Occipital lobe (tissue), 2 donors: ENCODE measurements around the gene DPM1. TPM values are rescaled to one million over a fixed set of nuclear protein-coding genes. Genes with fewer than 3 reads are reported as not detected.
"Not testable (repeated sequence)": the region's sequence is repeated elsewhere in the genome, so short reads cannot be mapped to it uniquely, and the experiment has no call there.

Experiments used
- DNase-seq: peaks from one replicate; lab custom pipeline; 2025; lab: John Stamatoyannopoulos, UW
- total RNA-seq: library from RNA; depleted of rRNA; stranded (reverse); fragments of >200 nt; gene quantifications from one replicate; pipeline ENCODE4 v1.2.3, GENCODE V29; 2014

Gene DPM1
- total RNA-seq, 1 donor from 2014 or later: 42.6 TPM

GRCh38 chr20:50980071-50980681, 21.8 kb upstream of the DPM1 start:
- no peak for DNase-seq

GRCh38 chr20:50978533-50978932, 20.2 kb upstream of the DPM1 start:
- DNase-seq: not testable (repeated sequence)

- no peak for DNase-seq
Observed at GRCh38 chr20:50977066-50978021, 19.0 kb upstream of the DPM1 start.

- DNase-seq: no peak
Observed at GRCh38 chr20:50975701-50976330, 17.5 kb upstream of the DPM1 start.

- DNase-seq: no peak
Observed at GRCh38 chr20:50969912-50970311, 11.6 kb upstream of the DPM1 start.

- DNase-seq: no peak
Observed at GRCh38 chr20:50969435-50969834, 11.1 kb upstream of the DPM1 start.

GRCh38 chr20:50968289-50968688, 10.0 kb upstream of the DPM1 start:
- no peak for DNase-seq

GRCh38 chr20:50967586-50967985, 9.3 kb upstream of the DPM1 start:
- DNase-seq: no peak

GRCh38 chr20:50959543-50960126, 1.3 kb upstream of the DPM1 start:
- no peak for DNase-seq

GRCh38 chr20:50958615-50959542, 547 bp upstream of the DPM1 start, which contains the start of gene MOCS3:
Gene MOCS3, plus strand, starts transcription at chr20:50958818. Its CDS starts 25 bp downstream, at chr20:50958843.
- DNase-seq: peak; percentile 83

- DNase-seq: no peak
Observed at GRCh38 chr20:50957276-50957675, 1.1 kb downstream of the DPM1 start.

- DNase-seq: no peak
Observed at GRCh38 chr20:50953821-50954220, 4.5 kb downstream of the DPM1 start.

GRCh38 chr20:50953196-50953595, 5.1 kb downstream of the DPM1 start:
- no peak for DNase-seq

GRCh38 chr20:50948132-50948785, 10.1 kb downstream of the DPM1 start:
- no peak for DNase-seq

- DNase-seq: no peak
Observed at GRCh38 chr20:50943069-50943468, 15.3 kb downstream of the DPM1 start.

- DNase-seq: no peak
Observed at GRCh38 chr20:50933589-50933988, 24.7 kb downstream of the DPM1 start.

GRCh38 chr20:50932691-50933280, 25.5 kb downstream of the DPM1 start:
- DNase-seq: no peak

- DNase-seq: no peak
Observed at GRCh38 chr20:50932016-50932485, 26.3 kb downstream of the DPM1 start.

GRCh38 chr20:50931306-50932015, 26.9 kb downstream of the DPM1 start, which contains the start of gene ADNP:
Gene ADNP, minus strand, starts transcription at chr20:50931437. Its CDS starts 27,441 bp downstream, at chr20:50903996.
- peak; percentile 90 for DNase-seq
